ENCODE measurements around the gene PRKCH.

The PRKCH gene

DNA sequence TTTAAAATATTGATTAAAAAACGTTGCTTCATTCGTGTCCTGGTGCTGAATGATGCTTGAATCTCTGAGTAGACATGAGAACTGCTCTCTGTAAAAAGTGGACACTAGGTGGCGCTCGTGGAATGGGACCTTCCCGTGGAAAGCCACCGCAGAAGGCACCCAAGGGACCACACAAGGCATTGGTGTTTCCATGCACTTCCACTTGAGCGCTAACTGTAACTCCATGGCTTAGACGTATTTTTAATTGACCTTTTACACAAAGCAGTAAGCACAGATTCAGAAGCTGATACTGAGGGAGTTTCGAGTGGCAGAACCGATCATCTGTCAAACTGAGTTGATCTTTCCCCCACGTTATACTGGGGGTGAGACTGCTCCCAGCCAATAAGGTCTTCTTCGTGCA is 135.3 kb downstream of the PRKCH start:
- no peak overlapping the region for H3K4me2 ChIP-seq (ENCODE audit: low read depth, low read length, poor library complexity, severe bottlenecking)

DNA sequence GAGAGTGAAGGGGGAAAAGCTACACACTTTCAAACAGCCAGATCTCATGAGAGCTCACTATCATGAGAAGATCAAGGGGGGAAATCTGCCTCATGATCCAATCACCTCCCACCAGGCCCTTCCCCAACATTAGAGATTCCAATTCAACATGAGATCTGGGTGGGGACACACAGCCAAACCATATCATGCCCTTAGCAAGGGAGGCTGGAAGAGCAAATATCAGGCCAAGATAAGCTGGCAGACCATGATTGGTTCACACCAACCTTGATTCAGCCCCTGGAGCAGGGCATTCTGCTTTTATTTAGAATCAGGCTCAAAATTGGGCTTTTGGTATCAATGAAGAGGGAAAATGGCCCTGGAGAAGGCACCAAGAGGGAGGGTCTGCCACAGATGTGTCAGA is 137.4 kb downstream of the PRKCH start:
- H3K4me2 ChIP-seq (ENCODE audit: low read depth, low read length, poor library complexity, severe bottlenecking) = no peak overlapping the region
- TF ChIP-seq, protein P1, sequence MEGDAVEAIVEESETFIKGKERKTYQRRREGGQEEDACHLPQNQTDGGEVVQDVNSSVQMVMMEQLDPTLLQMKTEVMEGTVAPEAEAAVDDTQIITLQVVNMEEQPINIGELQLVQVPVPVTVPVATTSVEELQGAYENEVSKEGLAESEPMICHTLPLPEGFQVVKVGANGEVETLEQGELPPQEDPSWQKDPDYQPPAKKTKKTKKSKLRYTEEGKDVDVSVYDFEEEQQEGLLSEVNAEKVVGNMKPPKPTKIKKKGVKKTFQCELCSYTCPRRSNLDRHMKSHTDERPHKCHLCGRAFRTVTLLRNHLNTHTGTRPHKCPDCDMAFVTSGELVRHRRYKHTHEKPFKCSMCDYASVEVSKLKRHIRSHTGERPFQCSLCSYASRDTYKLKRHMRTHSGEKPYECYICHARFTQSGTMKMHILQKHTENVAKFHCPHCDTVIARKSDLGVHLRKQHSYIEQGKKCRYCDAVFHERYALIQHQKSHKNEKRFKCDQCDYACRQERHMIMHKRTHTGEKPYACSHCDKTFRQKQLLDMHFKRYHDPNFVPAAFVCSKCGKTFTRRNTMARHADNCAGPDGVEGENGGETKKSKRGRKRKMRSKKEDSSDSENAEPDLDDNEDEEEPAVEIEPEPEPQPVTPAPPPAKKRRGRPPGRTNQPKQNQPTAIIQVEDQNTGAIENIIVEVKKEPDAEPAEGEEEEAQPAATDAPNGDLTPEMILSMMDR (IDR thresholded peaks at IDR 0.05; ENCODE audit: insufficient read depth, low read length, poor library complexity, severe bottlenecking) = no peak
- no peak overlapping the region for H3K27ac ChIP-seq (ENCODE audit: low read depth, low read length)
- H2AFZ ChIP-seq (ENCODE audit: low read depth, low read length, severe bottlenecking) = no peak overlapping the region
- no peaks in the 10 kb centered on the region for H3K79me2 ChIP-seq (ENCODE audit: insufficient read depth, low read length)
- no peaks in the 10 kb centered on the region for H4K20me1 ChIP-seq (ENCODE audit: low read depth, low read length)
- H3K4me3 ChIP-seq (ENCODE audit: insufficient read depth, low read length, poor library complexity, severe bottlenecking) = no peak overlapping the region
- H3K9me3 ChIP-seq (ENCODE audit: insufficient read depth, low read length) = no peaks in the 10 kb centered on the region
- H3K36me3 ChIP-seq (ENCODE audit: low read length) = no peaks in the 10 kb centered on the region
- no peaks in the 10 kb centered on the region for H3K27me3 ChIP-seq (ENCODE audit: low read length)
- no peaks in the 10 kb centered on the region for H3F3A ChIP-seq (ENCODE audit: insufficient read depth)
- H3K9me2 ChIP-seq (replicated peaks; ENCODE audit: insufficient read depth, low read length) = no peaks in the 10 kb centered on the region
- no peak overlapping the region for H3K9ac ChIP-seq (ENCODE audit: low read length)

More for the DNA sequence above, 135.3 kb downstream of the PRKCH start:
- no peak overlapping the region for H2AFZ ChIP-seq (ENCODE audit: low read depth, low read length, severe bottlenecking)
- no peaks in the 10 kb centered on the region for H3K36me3 ChIP-seq (ENCODE audit: low read length)
- no peaks in the 10 kb centered on the region for H3K9me2 ChIP-seq (replicated peaks; ENCODE audit: insufficient read depth, low read length)
- H3K27me3 ChIP-seq (ENCODE audit: low read length) = no peaks in the 10 kb centered on the region
- TF ChIP-seq, protein P1 (IDR thresholded peaks at IDR 0.05; ENCODE audit: insufficient read depth, low read length, poor library complexity, severe bottlenecking) = peak; percentile 90
- TF ChIP-seq EZH2phosphoT487 (conservative IDR thresholded peaks at IDR 0.05; ENCODE audit: low read length) = no peak
- no peak overlapping the region for H3K4me3 ChIP-seq (ENCODE audit: insufficient read depth, low read length, poor library complexity, severe bottlenecking)
- H3K9me3 ChIP-seq (ENCODE audit: insufficient read depth, low read length) = no peaks in the 10 kb centered on the region
- H3K79me2 ChIP-seq (ENCODE audit: insufficient read depth, low read length) = no peaks in the 10 kb centered on the region
- H3F3A ChIP-seq (ENCODE audit: insufficient read depth) = no peaks in the 10 kb centered on the region
- H3K9ac ChIP-seq (ENCODE audit: low read length) = no peak overlapping the region
- no peak overlapping the region for H3K27ac ChIP-seq (ENCODE audit: low read depth, low read length)
- H4K20me1 ChIP-seq (ENCODE audit: low read depth, low read length) = no peaks in the 10 kb centered on the region

- Histone ChIP-seq H3K27ac (ENCODE audit: low read depth, low read length) (no peak overlapping the region), H3K4me3 (ENCODE audit: insufficient read depth, low read length, poor library complexity, severe bottlenecking) (no peak overlapping the region), H3K27me3 (ENCODE audit: low read length) (no peaks in the 10 kb centered on the region), H4K20me1 (ENCODE audit: low read depth, low read length) (no peaks in the 10 kb centered on the region), H3F3A (ENCODE audit: insufficient read depth) (no peaks in the 10 kb centered on the region), H3K36me3 (ENCODE audit: low read length) (no peaks in the 10 kb centered on the region), H3K9me2 (replicated peaks; ENCODE audit: insufficient read depth, low read length) (no peaks in the 10 kb centered on the region), H3K79me2 (ENCODE audit: insufficient read depth, low read length) (no peaks in the 10 kb centered on the region), H3K9me3 (ENCODE audit: insufficient read depth, low read length) (no peaks in the 10 kb centered on the region), H3K4me2 (ENCODE audit: low read depth, low read length, poor library complexity, severe bottlenecking) (no peak overlapping the region), H2AFZ (ENCODE audit: low read depth, low read length, severe bottlenecking) (no peak overlapping the region), H3K9ac (ENCODE audit: low read length) (no peak overlapping the region)
- no peak for TF ChIP-seq EZH2phosphoT487 (conservative IDR thresholded peaks at IDR 0.05; ENCODE audit: low read length)
- TF ChIP-seq, protein P1 (IDR thresholded peaks at IDR 0.05; ENCODE audit: insufficient read depth, low read length, poor library complexity, severe bottlenecking) = no peak
Observed at GRCh38 chr14:61459229-61459628, 137.8 kb downstream of the PRKCH start.

DNA sequence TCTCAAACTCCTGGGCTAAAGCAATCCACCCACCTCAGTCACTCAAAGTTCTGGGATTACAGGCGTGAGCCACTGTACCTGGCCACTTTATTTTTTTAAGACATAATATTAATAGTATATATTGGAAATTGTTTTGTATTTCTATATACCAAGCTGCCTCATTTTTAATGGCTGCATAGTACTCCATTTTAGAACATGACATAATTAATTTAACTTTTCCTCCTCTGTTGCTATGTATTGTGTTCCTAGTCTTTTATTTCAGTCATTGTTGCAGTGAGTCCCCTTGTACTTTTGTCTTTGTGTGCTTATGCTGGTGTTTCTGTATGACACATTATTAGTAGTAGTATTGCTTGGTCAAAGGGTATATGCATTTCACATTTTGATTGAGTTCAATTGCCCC is 138.7 kb downstream of the PRKCH start:
- Histone ChIP-seq H2AFZ (ENCODE audit: low read depth, low read length, severe bottlenecking) (no peak overlapping the region), H3K4me2 (ENCODE audit: low read depth, low read length, poor library complexity, severe bottlenecking) (no peak overlapping the region), H3F3A (ENCODE audit: insufficient read depth) (no peaks in the 10 kb centered on the region), H3K4me3 (ENCODE audit: insufficient read depth, low read length, poor library complexity, severe bottlenecking) (no peak overlapping the region), H3K27ac (ENCODE audit: low read depth, low read length) (no peak overlapping the region), H3K9me2 (replicated peaks; ENCODE audit: insufficient read depth, low read length) (no peaks in the 10 kb centered on the region), H3K27me3 (ENCODE audit: low read length) (no peaks in the 10 kb centered on the region), H3K9me3 (ENCODE audit: insufficient read depth, low read length) (no peaks in the 10 kb centered on the region), H4K20me1 (ENCODE audit: low read depth, low read length) (no peaks in the 10 kb centered on the region), H3K9ac (ENCODE audit: low read length) (no peak overlapping the region), H3K79me2 (ENCODE audit: insufficient read depth, low read length) (no peaks in the 10 kb centered on the region), H3K36me3 (ENCODE audit: low read length) (no peaks in the 10 kb centered on the region)
- no peak for TF ChIP-seq EZH2phosphoT487 (conservative IDR thresholded peaks at IDR 0.05; ENCODE audit: low read length)
- TF ChIP-seq, protein P1 (IDR thresholded peaks at IDR 0.05; ENCODE audit: insufficient read depth, low read length, poor library complexity, severe bottlenecking) = no peak

Data from SU-DHL-6 (cell line).